Testis (tissue), 3 donors: Measurements from ENCODE around the gene PFN2. TPM values are rescaled to one million over a fixed set of nuclear protein-coding genes. Genes with fewer than 3 reads are reported as not detected.

Source experiments
- DNase-seq: peaks from one replicate; pipeline ENCODE4 v3.0.0-alpha.2; 2019
- H3K27ac ChIP-seq, 2 donors: fragments of 200-600 bp; sonication (generic); one replicate each; pipeline ENCODE4 v1.5.1; 2019
- H3K27me3 ChIP-seq: fragments of 200-600 bp; sonication (generic); one replicate; pipeline ENCODE4 v1.5.1; 2019
- H3K36me3 ChIP-seq: fragments of 200-600 bp; sonication (generic); one replicate; pipeline ENCODE4 v1.5.1; 2017; ENCODE audit warnings: low read depth; ENCODE audit errors: missing control alignments
- H3K4me1 ChIP-seq: fragments of 200-600 bp; sonication (generic); one replicate; pipeline ENCODE4 v1.5.1; 2019
- H3K4me3 ChIP-seq, 2 donors: fragments of 200-600 bp; sonication (generic); one replicate each; pipeline ENCODE4 v1.5.1; 2017 to 2019
- H3K9me3 ChIP-seq: fragments of 200-600 bp; sonication (generic); one replicate; pipeline ENCODE4 v1.5.1; 2017
- POLR2A ChIP-seq: fragments of 450-650 bp; IDR thresholded peaks from one replicate; pipeline ENCODE4 v1.6.1; 2017; ENCODE audit warnings: antibody characterized with exemption, mild to moderate bottlenecking, moderate library complexity
- WGBS, 2 donors: methylation state at CpG; one replicate each; pipeline ENCODE4 v1.1.5; 2018; 5-methylcytosine and 5-hydroxymethylcytosine counted together
- intact Hi-C: fragments of 100-400 bp; cut with DNase I; formaldehyde crosslinking; loops from one replicate; pipeline ENCODE4 v1.15.1; 2023; ENCODE audit warnings: low total_unique reads
- polyA plus RNA-seq: library from polyadenylated mRNA; stranded (reverse); fragments of 350-450 nt; fragmentation: Illumina TruSeq; extraction: RNeasy Lipid Tissue Mini Kit (QIAGEN cat#74804); gene quantifications from one replicate; pipeline ENCODE4 v1.2.3, GENCODE V29; 2014; ENCODE audit warnings: low read depth, low replicate concordance; ENCODE audit not compliant: insufficient read depth
- total RNA-seq, 2 donors: library from RNA; depleted of rRNA; stranded (reverse); fragments of >200 nt; gene quantifications; one replicate each; pipeline ENCODE4 v1.2.3, GENCODE V29; 2016
- TF ChIP-seq, protein P1 (sequence below), 3 experiments: fragments of 450-650 bp in 2 of 3; fragments of 200-600 bp in 1 of 3; sonication (generic) in 1 of 3; IDR thresholded peaks; one replicate each; pipeline ENCODE4 v1.5.1; 2016 to 2019; ENCODE audit warnings: antibody characterized with exemption in 3 of 3, mild to moderate bottlenecking in 2 of 3, moderate library complexity in 1 of 3

Gene PFN2
- total and polyA plus RNA-seq, 3 donors from 2014 or later, result 54.3 to 69.1 (median 63.8) TPM

DNA sequence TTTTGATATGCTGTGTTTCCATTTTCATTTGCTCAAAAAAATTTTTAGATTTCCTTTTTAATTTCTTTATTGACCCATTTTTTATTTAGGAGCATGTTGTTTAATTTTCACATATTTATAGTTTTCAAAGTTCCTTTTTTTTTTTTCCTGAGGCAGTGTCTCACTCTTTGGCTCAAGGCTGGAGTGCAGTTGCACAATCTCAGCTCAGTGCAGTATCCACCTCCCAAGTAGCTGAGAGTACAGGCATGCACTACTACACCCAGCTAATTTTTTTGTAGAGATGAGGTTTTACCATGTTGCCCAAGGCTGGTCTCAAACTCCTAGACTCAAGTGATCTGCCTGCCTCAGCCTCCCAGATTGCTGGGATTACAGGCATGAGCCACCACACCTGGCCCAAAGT lies 36.2 kb downstream of the PFN2 start:
- H3K27ac ChIP-seq, result no peak overlapping the region
- H3K27me3 ChIP-seq, result no peaks in the 10 kb centered on the region
- H3K4me1 ChIP-seq, result no peaks in the 10 kb centered on the region
- TF ChIP-seq, protein P1, sequence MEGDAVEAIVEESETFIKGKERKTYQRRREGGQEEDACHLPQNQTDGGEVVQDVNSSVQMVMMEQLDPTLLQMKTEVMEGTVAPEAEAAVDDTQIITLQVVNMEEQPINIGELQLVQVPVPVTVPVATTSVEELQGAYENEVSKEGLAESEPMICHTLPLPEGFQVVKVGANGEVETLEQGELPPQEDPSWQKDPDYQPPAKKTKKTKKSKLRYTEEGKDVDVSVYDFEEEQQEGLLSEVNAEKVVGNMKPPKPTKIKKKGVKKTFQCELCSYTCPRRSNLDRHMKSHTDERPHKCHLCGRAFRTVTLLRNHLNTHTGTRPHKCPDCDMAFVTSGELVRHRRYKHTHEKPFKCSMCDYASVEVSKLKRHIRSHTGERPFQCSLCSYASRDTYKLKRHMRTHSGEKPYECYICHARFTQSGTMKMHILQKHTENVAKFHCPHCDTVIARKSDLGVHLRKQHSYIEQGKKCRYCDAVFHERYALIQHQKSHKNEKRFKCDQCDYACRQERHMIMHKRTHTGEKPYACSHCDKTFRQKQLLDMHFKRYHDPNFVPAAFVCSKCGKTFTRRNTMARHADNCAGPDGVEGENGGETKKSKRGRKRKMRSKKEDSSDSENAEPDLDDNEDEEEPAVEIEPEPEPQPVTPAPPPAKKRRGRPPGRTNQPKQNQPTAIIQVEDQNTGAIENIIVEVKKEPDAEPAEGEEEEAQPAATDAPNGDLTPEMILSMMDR (IDR thresholded peaks at IDR 0.05), result no peak
- TF ChIP-seq POLR2A, result no peak
- no peak overlapping the region for H3K4me3 ChIP-seq
- DNase-seq, result no peak
- H3K36me3 ChIP-seq, result no peaks in the 10 kb centered on the region
- H3K9me3 ChIP-seq, result no peaks in the 10 kb centered on the region
- intact Hi-C loops, result no loop called here

DNA sequence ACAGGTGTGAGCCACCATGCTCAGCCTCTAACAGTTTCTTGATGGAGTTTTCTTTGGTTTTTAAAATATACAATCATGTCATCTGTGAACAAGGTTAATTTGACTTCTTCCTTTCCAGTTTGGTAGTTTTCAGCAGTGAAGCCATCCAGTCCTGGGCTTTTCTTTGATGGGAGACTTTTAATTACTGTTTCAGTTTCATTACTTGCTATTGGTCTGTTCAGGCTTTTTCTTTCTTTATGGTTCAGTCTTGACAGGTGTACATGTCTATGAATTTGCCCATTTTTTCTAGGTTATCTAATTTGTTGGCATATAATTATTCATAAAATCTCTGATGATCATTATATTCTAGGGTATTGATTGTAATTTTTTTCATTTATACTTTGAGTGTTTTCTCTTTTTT lies 36.8 kb downstream of the PFN2 start:
- Histone ChIP-seq H3K36me3 (no peaks in the 10 kb centered on the region), H3K4me3 (no peak overlapping the region), H3K4me1 (no peaks in the 10 kb centered on the region), H3K27me3 (no peaks in the 10 kb centered on the region), H3K27ac (no peak overlapping the region), H3K9me3 (no peaks in the 10 kb centered on the region)
- TF ChIP-seq, protein P1 (IDR thresholded peaks at IDR 0.05), result no peak
- no peak for TF ChIP-seq POLR2A
- DNase-seq, result no peak
- intact Hi-C loops, result no loop called here

DNA sequence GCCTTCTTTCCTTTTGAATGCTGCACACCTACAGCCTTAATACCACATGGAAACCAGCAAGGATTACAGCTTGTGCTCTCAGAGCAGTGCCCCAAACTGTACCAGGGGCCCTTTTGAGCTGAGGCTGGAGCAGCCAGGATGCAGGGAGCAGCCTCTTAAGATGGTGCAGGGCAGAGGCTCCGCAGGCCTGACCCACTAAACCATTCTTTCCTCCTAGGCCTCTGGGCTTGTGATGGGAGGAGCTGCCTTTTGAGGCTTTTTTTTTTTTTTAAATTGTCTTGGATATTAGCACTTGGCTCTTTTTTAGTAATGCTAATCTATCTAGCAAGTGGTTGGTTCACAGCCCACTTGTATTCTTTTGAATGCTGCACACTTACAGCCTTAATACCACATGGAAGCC lies 37.7 kb downstream of the PFN2 start:
- intact Hi-C loops, result no loop called here
- no peak for DNase-seq
- H3K4me3 ChIP-seq, result no peak overlapping the region
- no peaks in the 10 kb centered on the region for H3K27me3 ChIP-seq
- H3K4me1 ChIP-seq, result no peaks in the 10 kb centered on the region
- 96 to 100% methylated on average over 1 of the region's 1 CpG for WGBS, 2 donors
- H3K9me3 ChIP-seq, result no peaks in the 10 kb centered on the region
- TF ChIP-seq, protein P1 (IDR thresholded peaks at IDR 0.05), result no peak
- no peak for TF ChIP-seq POLR2A
- no peaks in the 10 kb centered on the region for H3K36me3 ChIP-seq
- H3K27ac ChIP-seq, result no peak overlapping the region

GRCh38 chr3:149920119-149920518 lies 50.6 kb downstream of the PFN2 start:
- H3K27ac ChIP-seq, result no peak overlapping the region
- H3K36me3 ChIP-seq, result no peaks in the 10 kb centered on the region
- DNase-seq, result no peak
- intact Hi-C loops, result no loop called here
- no peaks in the 10 kb centered on the region for H3K4me1 ChIP-seq
- no peak overlapping the region for H3K4me3 ChIP-seq
- H3K27me3 ChIP-seq, result no peaks in the 10 kb centered on the region
- no peak for TF ChIP-seq POLR2A
- TF ChIP-seq, protein P1 (IDR thresholded peaks at IDR 0.05), result no peak
- WGBS, 2 donors, result 93 to 100% methylated on average over 3 of the region's 3 CpGs
- no peaks in the 10 kb centered on the region for H3K9me3 ChIP-seq

DNA sequence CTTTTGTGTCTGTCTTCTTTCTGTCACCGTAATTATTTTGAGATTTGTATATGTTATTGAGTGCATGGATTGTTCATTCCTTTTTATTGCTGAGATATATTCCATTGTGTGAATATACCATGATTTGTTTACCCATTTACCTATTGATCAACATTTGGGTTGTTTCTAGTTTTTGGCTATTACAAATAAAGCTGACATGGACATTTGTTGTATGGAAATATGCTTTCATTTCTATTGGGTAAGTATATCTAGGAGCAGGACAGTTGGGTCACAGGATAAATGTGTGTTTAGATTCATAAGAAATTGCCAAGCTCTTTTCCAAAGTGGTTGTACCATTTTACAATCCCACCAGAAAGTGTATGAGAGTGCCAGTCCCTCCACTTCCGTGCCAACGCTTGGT lies 51.2 kb downstream of the PFN2 start:
- Histone ChIP-seq H3K36me3 (no peaks in the 10 kb centered on the region), H3K4me3 (no peak overlapping the region), H3K4me1 (no peaks in the 10 kb centered on the region), H3K9me3 (no peaks in the 10 kb centered on the region), H3K27ac (no peak overlapping the region), H3K27me3 (no peaks in the 10 kb centered on the region)
- TF ChIP-seq, protein P1 (IDR thresholded peaks at IDR 0.05), result no peak
- TF ChIP-seq POLR2A, result no peak
- no peak for DNase-seq
- intact Hi-C loops, result no loop called here
- 97 to 100% methylated on average over 3 of the region's 3 CpGs for WGBS, 2 donors
